HG02840 (cell line): Measurements from ENCODE around the gene C1orf115.
"Not testable (repeated sequence)": the region's sequence is repeated elsewhere in the genome, so short reads cannot be mapped to it uniquely, and the experiment has no call there.

Source experiments
- ATAC-seq: cut with Tn5 transposase; IDR thresholded peaks from one replicate; pipeline ENCODE4 v1.9.1; 2021; ENCODE audit warnings: mild to moderate bottlenecking, moderate library complexity, moderate number of reproducible peaks; ENCODE audit not compliant: unreplicated experiment, low FRiP score

Gene C1orf115

DNA sequence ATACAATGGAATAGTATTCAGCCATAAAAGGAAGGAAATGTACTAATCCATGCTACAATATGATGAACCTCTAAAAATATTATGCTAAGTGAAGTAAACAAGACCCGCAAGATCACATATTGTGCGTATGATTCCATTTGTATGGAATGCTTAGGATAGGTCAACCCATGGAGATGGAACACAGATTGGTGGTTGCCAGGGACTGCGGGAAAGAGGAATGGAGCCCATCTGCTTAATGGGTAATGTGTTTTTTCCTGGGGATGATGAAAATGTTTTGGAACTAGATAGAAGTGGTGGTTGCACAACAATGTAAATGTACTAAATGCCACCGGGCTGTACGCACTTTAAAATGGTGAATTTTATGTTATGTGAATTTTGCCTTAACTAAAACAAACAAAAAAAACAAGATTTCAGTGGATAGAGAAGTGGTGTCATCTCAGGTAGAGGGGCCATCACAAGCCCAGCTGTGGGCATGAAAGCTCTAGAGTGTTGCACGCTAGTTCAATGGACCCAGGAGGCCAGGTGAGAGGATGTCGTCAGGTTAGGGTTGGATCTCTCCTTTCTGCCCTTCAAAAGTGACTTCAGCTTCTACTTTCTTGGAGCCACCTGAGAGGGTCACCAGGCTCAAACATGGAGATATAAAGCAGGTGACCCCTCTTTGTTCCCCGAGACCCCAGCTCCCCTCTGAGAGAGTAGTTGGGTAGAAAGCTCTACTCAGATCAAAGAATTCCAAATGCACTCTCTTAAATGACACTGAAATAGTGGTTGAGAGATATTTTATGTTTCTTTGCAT is 2.5 kb downstream of the C1orf115 start:
- ATAC-seq: no peak

DNA sequence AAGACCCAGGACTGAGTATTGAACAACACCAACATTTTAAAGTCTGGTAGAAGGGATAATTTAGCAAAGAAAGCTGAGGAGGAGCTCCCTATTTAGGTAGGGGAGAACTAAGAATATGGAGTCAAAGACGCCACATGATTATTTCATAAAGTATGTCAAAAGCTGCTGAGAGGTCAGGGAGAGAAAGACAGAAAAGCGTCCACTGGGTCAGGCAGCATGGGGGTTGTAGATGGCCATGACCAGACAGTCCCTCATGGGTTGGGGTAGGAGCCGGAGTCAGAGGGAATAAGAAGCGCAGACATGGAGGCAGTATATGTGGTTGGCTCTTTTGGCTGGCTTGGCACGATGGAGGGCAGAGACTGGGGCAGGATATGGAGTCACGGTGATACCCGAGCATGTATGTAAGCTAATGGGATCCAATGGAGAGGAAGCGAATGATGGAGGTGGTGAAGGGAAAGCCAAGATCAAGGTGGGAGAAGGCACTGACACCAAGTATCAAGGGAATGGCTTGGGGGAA is 4.8 kb downstream of the C1orf115 start:
- ATAC-seq: no peak

DNA sequence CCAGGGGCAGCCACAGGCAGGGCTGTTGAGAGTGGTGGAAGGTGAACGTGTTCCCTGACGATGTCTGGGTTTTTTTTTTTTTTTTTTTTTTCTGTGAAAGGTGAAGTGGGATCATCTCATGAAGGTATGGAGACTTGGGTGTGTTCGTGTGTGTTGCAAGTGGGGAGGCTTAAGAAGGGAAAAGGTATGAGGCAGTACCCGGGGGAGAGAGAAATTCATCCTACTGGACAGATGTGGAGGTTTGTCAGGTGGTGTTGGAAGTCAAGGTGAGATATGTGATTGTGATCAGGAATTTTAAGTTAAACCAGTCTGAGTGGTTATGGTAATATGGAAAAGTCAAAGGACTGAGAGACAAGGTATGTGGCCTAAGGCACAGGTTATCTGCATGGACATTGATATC is 5.3 kb downstream of the C1orf115 start:
- no peak for ATAC-seq

DNA sequence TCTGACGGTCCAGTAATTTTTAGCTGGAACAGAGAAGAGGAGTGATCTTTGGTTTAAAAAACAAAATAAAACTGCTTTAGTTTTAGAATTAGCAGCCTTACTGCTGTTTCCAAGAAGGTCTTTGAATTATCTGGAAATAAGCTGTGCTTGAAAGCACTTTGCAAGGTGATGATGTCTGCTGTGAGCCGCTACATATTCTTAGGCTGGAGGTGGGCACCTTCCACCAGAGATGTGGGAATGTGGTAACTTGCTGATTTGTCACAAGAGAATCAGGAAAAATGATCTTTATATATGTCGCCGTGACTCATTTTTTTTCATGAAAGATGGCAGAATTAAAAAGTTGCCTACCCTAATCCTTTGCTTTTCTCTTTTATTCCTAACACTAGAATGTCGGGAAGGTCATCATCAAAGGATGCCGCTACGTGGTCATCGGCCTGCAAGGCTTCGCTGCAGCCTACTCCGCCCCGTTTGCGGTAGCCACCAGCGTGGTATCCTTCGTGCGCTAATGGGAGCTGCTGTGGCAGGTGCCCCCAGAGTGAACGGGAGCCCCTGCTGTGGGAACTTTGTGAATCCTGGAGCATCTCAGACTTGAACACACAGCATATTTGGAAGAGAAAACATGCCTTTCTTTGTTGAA is 6.2 kb downstream of the C1orf115 start:
- ATAC-seq: no peak

DNA sequence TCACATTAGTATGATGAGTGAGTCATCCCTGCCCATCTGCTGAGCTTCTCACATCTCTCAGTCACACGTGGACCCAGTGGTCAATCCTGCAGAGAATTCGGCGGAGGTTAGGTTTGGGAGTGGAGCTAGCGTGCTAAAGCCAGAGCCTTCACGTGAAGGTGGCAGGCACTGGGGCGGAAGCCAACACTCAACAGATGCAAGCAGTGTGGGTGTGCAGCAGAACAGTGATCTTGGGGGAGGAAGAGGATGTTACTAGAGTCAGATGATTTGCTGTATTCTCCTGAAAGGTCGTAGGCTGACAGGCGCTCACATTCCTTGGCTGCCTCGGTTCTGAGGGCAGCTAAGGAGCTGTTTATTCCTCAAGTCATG is 6.7 kb downstream of the C1orf115 start:
- no peak for ATAC-seq

DNA sequence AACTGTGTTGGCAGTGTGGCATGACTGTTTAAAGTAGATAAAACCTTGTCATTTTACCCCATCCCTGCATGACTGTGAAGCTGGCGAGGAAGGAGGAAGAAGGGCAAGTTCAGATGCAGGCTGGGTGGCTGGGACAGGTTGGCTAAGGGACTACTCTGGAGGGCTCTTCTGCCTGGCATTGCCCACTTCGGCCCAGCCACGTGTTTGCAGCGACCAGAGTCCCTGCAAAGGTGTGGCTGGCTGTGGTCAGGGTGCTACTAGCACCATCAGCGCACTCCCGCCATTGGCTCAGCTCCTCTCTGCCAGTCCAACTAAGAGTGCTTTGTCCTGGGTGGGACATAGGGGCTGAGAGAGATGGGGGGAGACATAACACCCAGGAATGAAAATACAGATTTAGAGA is 7.2 kb downstream of the C1orf115 start:
- ATAC-seq: no peak

DNA sequence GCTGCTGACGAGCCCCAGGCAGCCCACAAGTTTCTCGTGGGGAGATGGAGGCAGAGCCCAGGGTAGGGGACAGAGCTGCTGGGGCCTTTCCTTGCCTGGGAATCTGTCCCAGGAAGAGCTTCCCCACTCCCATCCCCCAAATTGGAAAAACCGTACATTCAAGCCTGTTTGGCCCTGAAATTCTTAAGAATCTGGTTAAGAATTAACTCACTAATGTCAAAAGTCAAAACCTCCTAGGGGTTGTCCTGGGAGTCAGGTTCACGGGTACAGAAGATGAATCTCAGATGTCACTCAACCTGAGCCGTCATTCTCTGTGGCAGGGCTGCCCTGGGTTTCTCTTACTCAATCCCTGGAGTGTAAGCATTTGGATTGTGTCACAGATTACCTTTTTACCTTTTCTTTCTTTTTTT is 8.4 kb downstream of the C1orf115 start:
- no peak for ATAC-seq

DNA sequence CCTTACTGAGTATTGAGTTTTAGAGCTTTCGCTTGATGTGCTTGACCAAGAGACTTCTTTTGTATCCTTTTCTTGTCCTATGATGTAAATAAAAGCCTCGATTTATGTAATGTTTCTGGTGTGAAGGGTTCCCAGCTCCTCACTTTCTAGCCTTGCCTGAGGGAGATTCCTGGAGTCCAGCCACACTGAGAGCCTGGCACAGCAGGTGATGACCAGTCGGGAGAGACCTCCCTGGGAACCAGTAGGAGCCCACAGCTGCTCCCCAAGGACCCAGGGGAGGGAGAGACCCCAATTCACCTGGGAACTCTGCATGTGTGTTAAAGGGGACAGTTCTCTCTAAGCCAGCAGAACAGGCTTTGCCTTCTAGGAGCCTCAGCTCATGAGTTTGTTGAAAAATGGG is 8.9 kb downstream of the C1orf115 start:
- no peak for ATAC-seq

DNA sequence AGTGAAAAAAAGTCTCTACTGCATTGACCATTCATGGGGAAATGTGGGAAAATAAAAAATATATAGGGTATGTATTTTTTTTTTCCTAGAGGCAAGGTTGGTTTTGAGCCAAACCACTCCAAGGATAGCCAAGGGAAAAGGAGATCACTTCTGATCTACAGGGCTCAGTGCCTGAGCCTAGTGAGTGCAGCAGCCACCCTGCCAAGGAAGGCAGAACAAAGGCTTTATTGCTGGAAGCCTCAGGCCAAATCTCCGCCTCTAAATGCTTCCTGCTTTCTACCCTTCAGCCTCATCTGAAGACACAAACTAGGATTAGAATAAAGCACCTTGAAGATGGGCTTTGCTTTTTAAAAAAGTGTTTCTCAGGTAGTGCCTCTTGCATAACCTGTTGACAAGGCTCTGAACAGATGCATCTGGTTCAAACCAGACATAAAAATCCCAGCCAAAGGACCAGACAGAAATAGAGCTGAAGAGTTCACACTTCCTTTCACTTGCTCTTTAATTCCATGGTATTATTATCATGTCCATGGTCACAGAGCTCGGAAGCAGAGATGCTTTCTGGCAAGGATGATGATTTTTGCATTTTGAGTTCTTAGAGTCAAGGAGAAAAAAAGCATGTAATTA is 10.5 kb downstream of the C1orf115 start:
- no peak for ATAC-seq

DNA sequence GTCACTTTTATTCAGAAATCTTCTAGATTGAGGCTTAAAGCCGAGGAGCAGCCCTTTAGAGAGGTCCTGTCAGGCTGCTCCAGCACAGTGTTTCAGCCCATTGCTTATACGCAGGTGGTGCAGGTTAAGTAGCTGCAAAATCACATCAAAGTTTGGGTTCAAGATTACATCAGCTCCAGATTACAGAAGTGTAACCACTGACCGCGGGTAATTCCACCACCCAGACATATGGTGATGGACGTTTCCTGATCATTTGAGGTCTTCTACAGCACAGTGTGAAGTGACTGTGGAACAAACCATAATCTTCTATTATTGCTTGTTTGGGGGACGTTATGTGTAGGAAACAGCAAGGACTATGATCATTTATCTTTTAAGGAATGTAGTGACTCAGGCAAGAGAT is 11.8 kb downstream of the C1orf115 start:
- no peak for ATAC-seq

DNA sequence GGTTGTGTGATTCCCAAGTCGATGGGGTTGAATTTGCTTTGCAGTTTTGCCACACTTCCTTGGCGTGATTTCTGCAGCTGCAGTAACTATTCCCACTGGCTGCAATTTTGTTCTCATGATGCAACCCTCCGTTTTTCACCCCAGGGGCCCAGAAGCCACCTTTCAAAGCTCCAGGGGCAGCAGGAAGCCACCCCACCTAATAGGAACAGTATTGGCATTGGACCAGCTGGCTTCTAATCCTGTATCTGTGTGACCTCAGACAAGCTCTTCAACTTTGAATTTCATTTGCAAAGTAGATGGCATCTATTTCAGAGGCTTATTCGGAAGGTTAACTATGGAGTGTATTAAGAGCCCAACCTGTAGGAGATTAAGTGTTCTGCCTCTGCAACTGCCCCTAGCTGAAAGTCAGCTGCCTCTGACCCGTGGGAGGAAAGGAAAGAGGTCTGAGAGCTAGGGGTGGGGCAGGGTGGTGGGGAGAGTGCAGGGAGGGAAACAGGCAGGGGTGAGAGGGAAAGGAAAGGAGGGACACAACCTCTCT is 12.6 kb downstream of the C1orf115 start:
- no peak for ATAC-seq

DNA sequence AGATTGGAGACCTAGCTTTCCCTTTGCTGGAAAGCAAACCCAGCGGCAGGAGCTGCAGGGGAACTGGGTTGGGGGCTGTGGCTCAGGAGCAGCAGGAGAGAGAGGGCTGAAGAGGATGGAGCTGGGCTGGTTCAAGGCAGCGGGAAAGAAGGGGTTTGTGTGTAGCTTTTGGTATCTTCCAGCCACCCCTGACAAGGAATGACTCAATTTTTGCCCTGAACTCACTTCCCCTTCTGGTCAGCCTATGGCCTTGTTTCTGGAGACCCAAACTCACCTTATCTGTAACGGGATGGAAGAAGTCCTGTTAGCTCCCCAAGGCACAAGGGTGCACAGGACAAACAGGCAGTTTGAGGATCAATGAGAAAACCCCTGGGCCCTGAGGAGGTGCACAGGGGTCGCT is 13.1 kb downstream of the C1orf115 start:
- ATAC-seq: no peak

DNA sequence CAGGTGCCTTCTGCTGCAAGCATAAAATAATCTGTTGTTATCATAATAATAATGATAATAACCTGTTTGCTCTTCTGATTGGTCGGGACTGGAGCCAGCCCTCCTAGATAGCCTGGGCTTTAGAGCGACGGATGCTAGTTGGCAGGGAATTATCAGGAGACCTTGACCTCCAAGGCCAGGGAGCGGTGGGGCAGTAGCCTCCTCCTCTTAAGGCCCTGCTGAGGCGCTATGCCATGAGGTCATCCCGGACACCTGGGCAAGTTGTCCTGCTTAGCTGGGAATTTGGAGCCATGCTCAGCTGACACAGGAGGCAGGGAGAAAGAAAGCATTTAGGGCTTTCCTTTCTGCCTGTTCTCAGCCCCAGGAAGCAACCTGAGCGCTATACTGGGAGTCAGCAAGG is 15.6 kb downstream of the C1orf115 start:
- no peak for ATAC-seq

DNA sequence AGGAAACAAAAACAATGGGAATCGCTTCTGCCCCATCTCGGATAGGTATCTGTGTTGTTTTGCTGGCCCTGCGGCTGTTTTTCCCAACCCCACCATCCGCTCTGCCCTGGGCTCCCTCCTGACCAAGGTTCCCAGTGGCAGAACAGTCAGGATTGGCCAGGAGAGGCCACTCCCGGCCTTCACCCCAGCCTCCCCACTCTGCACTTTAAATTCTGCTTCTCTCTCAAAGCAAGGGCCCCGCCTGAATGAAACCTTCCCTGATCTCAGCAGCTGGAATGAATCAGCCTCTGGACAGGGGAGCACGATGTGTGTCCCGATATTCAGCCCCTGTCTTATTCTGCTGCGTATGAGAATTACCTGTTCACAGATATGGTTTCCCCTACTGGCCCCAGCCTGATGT is 16.3 kb downstream of the C1orf115 start:
- ATAC-seq: no peak

DNA sequence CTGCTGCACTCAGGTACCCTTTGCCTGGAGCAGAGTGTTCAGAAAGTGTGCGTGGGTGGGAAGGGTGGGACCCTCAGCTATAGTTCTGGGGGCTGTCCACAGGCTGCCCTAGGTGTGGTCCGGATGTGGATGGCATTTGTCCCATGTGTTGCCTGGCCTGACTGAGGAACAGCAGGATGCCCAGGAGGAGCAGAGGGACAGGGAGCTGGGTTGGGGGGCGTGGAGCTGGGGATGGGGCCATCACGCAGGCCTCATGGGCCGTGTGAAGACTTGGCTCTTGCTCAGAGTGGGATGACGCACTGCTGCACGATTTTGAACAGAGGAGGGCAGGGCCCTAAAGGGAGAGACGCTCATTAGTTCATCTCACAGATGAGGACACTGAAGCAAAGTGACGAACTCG is 17.0 kb downstream of the C1orf115 start:
- ATAC-seq: no peak

DNA sequence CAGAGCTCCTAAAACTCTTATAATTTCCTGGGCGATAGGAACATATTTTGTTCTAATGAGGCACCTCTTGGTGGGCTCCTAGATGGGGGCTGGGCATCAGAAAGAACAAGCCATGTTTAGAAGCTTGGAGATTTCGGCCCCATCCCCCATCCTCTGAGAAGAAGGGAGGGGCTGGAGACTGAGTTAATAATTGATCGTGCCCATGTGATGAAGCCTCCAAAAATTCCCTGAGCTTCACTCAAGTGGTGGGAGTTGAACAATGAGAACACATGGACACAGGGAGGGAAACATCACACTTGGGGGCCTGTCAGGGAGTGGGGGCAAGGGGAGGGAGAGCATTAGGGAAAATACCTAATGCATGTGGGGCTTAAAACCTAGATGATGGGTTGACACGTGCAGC is 18.1 kb downstream of the C1orf115 start:
- no peak for ATAC-seq

DNA sequence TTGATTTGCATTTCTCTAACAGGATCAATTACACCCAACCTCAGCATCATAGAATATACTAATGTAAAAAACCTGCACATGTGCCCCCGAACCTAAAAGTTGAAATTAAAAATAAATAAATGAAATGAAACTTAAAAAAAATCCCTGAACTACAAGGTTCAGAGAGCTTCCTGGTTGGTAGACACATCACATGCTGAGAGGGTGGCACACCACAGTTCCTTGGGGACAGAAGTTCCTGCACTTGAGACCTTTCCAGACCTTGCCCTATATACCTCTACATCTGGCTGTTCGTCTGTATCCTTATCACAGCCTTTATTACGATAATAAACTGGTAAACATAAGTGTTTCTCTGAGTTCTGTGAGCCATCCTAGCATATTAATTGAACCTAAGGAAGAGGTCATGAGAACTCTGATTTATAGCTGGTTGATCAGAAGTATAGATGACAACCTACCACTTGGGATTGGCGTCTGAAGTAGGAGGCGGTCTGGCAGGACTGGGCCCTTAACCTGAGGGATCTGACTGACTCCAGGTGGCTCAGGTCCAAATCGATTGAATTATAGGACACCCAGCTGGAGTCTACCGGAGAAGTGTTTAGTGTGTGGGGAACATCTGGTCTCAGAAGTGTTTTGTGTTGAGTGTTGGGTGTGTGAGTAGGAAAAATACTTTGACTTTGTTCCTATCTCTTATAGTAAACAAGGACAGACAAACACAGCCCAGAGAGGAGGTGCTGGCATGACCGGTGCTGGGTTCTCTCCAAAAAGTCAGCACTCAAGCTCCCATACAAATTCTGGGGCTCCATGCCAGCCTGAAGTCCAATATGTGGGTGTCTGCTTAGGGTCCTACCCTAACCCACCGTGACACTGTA is 19.0 kb downstream of the C1orf115 start:
- no peak for ATAC-seq

DNA sequence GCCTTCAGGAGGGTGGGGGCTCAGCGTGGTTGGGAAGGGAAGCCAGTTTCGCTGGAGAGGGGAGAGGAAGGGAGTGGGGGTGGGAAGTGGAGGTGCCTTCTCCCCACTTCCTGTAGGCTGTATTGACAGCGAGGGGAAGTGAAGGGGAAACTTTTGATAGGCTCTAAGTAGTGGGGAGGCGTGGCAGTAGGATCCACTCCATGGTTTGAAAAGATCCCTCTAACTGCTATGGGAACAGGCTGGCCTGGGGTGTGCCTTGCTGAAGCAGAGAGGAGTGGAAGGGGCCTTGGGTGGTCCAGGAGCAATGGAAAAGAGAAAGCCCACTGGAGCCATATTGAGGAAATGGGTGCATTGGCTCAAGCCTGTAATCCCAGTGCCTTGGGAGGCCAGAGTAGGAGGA is 20.2 kb downstream of the C1orf115 start:
- ATAC-seq: no peak

DNA sequence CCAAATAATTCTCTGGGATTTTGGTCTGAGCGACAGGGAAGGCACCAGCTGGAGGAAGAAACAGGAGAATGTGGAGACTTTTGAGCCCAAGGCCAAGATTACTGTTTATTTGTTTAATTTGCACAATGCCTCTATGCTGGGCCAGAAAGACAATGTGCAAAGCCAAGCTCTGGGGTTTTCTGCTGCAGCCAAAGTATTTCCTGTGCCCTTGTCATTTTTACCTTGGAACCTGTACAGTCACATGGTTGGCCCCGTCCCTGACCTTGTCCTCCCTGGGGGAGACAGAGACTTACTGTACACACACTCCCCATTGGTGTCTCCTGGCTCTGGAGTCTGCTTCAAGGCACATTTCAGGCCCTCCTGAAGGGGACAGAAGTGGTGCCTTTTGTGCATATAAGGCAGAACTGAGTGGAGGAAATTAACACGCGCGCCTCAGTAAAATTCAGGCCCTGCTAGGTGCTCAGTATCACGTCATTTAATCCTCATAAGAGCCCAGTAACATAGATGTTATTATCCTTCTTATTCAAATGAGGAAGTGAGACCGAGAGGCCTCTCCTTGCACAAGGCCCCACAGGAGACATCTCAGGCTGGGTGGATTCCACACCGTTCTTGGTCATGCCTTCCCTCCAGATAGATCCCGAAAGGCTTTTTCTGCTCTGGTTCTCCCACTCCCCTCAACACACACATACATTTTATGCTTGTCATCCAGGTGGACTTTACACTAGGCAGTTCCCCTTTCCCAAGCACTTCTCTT is 21.1 kb downstream of the C1orf115 start:
- ATAC-seq: no peak

DNA sequence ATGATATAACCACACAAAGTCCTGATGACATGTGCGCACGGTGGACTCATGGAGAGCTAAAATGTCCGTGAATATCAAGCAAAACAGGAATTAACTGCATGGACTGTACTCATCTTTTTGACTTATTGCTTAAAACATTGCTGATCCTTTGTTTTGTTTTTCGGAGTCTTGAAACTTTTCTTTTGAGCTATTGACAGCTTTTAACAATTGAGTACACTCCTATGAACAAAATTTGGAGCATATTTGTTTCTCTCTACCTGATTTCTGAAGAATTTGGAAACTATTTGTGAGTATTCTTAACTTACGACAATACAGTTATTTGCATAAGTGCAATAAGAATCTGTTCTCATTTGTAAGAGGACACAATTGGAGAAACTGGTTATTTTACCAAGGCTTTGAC is 25.8 kb downstream of the C1orf115 start:
- not testable (repeated sequence) for ATAC-seq
